ENCODE results near the gene LMAN2L.

DNA sequence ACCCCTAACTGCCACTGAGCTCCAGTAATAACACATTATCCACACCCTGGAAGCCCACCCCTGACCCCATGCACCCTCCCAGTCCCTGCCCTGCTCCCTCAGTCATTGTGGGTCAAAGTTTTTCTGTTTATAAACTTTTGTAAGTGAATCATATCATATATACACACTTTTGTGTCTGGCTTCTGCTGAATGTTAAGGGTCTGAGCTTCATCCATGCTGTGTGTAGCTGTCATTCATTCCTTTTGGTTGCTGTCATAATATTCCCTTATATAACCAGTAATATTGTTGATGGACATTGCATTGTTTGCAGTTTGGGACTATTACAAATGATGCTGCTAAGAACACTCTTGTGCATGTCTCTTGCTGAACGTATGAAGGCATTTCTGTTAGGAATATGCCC lies 35.3 kb upstream of the LMAN2L start:
- TF ChIP-seq CTCF (IDR thresholded peaks at IDR 0.05; ENCODE audit: low read depth, low read length, missing input control) (no peak), YY1 (IDR thresholded peaks at IDR 0.05) (no peak), ATF3 (IDR thresholded peaks at IDR 0.05) (no peak), REST (IDR thresholded peaks at IDR 0.05) (no peak)
